ENCODE measurements around the gene ZNF496.
A peak's percentile ranks its signal among the peaks of the same experiment; 100 is the strongest.
"Not testable (repeated sequence)": the region's sequence is repeated elsewhere in the genome, so short reads cannot be mapped to it uniquely, and the experiment has no call there.

The ZNF496 gene

DNA sequence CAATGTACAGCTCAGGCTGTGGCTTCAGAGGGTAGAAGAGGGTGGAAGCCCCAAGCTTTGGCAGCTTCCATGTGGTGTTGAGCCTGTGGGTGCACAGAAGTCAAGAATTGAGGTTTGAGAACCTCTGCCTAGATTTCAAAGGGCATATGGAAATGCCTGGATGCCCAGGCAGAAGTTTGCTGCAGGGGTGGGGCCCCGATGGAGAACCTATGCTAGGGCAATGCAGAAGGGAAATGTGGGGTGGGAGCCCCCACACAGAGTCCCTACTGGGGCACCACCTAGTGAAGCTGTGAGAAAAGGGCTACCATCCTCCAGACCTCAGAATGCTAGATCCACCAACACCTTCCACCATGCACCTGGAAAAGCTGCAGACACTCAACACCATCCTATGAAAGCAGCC, 34.7 kb upstream of the ZNF496 start:
- not testable (repeated sequence) for H3K27ac Mint-ChIP-seq; DNase-seq; ATAC-seq (replicated peaks); H3K36me3 Mint-ChIP-seq; H3K4me3 Mint-ChIP-seq
- Mint-ChIP-seq H3K4me1 (peaks cover 5 to 24% of the 10 kb centered on the region in 2 donors), H3K9me3 (peaks cover 16 to 17% of the 10 kb centered on the region in 2 donors), H3K27me3 (peaks cover 14 to 34% of the 10 kb centered on the region in 2 donors)

DNA sequence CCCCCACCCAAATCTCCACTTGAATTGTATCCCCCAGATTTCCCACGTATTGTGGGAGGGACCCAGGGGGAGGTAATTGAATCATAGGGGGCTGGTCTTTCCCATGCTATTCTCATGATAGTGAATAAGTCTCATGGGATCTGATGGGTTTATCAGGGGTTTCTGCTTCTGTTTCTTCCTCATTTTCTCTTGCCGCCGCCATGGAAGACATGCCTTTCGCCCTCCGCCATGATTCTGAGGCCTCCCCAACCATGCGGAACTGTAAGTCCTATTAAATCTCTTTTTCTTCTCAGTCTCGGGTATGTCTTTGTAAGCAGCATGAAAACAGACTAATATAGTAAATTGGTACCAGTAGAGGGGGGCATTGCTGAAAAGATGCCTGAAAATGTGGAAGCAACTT, 33.4 kb upstream of the ZNF496 start:
- no peak overlapping the region for H3K4me3 Mint-ChIP-seq
- DNase-seq (no peak), ATAC-seq (replicated peaks) (no peak)
- H3K36me3 Mint-ChIP-seq, result peaks cover 3 to 6% of the 10 kb centered on the region in 2 donors
- H3K27me3 Mint-ChIP-seq, result peaks cover 18 to 45% of the 10 kb centered on the region in 2 donors
- H3K4me1 Mint-ChIP-seq, result peaks cover 11 to 37% of the 10 kb centered on the region in 2 donors
- peaks cover 16 to 17% of the 10 kb centered on the region in 2 donors for H3K9me3 Mint-ChIP-seq
- H3K27ac Mint-ChIP-seq, result no peak overlapping the region

DNA sequence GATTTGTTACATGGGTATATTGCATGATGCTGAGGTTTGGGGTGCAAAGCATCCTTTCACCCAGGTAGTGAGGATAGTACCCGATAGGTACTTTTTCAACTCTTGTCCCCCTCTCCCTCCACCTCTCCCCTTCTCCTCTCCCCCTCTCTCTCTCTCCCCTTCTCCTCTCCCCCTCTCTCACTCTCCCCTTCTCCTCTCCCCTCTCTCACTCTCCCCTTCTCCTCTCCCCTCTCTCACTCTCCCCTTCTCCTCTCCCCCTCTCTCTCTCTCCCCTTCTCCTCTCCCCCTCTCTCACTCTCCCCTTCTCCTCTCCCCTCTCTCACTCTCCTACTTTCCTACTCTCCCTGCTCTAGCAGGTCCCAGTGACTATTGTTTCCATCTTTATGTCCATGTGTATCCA, 31.3 kb upstream of the ZNF496 start:
- DNase-seq; H3K4me3 Mint-ChIP-seq; H3K36me3 Mint-ChIP-seq; ATAC-seq (replicated peaks); H3K27ac Mint-ChIP-seq: not testable (repeated sequence)
- Mint-ChIP-seq H3K9me3 (peaks cover 16 to 17% of the 10 kb centered on the region in 2 donors), H3K27me3 (peaks cover 18 to 45% of the 10 kb centered on the region in 2 donors), H3K4me1 (peaks cover 15 to 45% of the 10 kb centered on the region in 2 donors)

DNA sequence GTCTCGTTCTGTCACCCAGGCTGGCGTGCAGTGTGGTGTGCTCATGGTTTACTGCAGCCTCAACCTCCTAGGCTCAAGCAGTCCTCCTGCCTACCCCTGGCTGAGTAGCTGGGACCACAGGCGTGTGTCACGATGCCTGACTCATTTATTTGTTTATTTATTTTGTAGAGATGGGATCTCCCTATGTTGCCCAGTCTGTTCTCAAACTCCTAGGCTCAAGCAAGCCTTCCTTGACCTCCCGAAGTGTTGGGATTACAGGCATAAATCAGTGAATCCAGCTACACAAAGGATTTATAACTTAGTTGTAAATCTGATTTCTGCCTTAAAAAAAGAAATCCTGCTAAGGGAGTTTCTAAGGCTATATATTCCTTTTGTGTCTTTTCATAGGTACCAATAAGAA, 30.5 kb upstream of the ZNF496 start:
- Mint-ChIP-seq H3K27ac (no peak overlapping the region), H3K27me3 (peaks cover 18 to 41% of the 10 kb centered on the region in 2 donors), H3K4me3 (no peak overlapping the region), H3K4me1 (peaks cover 19 to 46% of the 10 kb centered on the region in 2 donors), H3K36me3 (peaks cover 3% of the 10 kb centered on the region in 2 donors), H3K9me3 (peaks cover 14 to 16% of the 10 kb centered on the region in 2 donors)
- DNase-seq, result no peak
- ATAC-seq (replicated peaks), result no peak

DNA sequence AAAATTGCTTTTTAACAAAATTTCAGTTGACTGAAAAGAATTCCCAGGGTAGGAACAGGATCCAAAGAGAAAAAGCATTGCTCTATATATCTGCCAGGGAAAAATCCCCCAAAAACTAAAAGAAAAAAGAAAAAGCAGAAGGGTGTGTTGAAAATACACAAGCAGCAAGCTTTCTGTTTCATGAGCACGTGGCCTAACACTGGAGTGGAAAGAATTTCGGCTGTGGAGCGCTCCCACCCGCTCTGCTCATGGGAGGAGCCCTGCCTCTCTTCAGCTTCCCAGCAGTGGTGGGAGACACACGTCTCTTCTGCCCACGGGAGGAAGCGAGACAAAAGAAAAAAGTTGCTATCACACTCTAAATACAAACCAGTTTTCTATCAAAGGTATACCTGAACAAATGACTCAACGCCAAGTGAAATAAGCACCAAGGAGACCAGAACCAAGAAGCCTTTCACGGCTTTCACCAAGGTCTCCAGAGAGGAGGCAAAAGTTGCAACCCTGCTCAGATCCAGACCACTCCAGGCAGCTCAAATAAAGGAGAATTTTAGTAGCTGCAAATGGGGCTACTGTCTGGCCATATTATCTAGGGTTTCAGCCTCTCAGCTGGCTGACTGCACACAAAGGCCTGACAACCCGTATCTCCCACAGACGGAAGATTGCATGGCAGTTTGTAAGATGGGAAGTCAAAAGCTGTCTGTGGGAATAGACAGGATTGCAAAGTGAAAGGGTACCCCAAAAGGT, 29.5 kb upstream of the ZNF496 start:
- DNase-seq (no peak), ATAC-seq (replicated peaks) (no peak)
- H3K36me3 Mint-ChIP-seq, result peaks cover 0 to 5% of the 10 kb centered on the region in 2 donors
- H3K27ac Mint-ChIP-seq, result peak overlapping the region; percentile 37
- peaks cover 12 to 13% of the 10 kb centered on the region in 2 donors for H3K9me3 Mint-ChIP-seq
- H3K27me3 Mint-ChIP-seq, result peaks cover 18 to 33% of the 10 kb centered on the region in 2 donors
- H3K4me1 Mint-ChIP-seq, result peaks cover 21 to 51% of the 10 kb centered on the region in 2 donors
- peak overlapping the region in 1 of 2 donors; percentile 8 for H3K4me3 Mint-ChIP-seq

DNA sequence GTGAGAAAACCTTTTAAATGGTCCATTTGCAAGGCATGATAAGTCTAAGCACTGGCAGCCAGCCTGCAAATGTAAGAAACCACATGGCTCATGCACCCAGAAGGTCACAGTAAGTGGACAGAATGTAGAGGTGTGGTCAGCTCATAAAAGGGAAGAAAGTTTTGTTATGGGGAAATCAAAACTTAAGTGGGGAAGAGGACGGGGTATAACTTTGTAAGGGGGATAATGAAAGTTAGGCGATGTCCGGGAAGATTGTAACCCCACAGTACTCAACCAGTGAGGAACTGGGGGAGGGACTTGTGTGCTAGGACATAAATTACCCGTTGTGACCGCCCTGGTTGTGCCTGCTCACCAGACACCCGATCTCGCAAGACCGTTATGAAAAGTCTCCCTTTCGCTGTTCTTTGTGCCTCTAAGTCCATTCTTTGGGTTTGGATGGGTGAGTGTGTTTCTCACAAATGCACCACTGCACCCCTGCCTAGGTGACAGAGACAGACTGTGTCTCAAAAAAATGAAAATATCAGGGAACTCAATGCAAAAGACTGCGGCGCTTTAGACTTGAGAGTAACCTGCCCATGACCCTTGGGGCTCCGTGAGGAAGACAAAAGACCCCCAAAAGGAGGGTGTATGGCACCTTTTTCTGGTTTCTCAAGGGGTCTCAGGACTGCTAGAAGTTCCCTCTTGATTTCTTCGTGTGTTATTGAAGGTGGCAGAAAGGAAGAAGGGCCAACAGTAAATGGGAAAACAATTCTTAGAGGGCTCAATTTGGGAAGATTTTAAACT, 28.6 kb upstream of the ZNF496 start:
- DNase-seq, result no peak
- no peak for ATAC-seq (replicated peaks)
- peaks cover 13 to 14% of the 10 kb centered on the region in 2 donors for H3K9me3 Mint-ChIP-seq
- H3K27me3 Mint-ChIP-seq, result peaks cover 22 to 32% of the 10 kb centered on the region in 2 donors
- peak overlapping the region in 1 of 2 donors; percentile 17 for H3K4me3 Mint-ChIP-seq
- no peak overlapping the region for H3K27ac Mint-ChIP-seq
- peaks cover 25 to 59% of the 10 kb centered on the region in 2 donors for H3K4me1 Mint-ChIP-seq
- peaks cover 5 to 9% of the 10 kb centered on the region in 2 donors for H3K36me3 Mint-ChIP-seq

DNA sequence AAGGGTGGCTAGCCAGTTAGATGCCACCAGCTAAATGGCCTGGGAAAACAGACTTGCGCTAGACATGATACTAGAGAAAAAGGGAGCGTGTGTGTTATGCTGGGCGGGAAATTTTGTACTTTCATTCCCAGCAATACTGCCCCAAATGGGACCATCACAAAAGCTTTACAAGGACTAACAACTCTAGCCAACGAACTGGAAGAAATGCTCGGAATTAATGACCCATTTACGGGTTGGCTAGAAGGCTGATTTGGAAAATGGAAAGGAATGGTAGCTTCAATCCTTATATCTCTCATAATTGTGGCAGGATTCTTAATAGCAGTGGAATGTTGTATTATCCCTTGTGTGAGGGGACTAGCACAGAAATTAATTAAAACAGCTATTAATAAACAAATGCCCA, 27.9 kb upstream of the ZNF496 start:
- Mint-ChIP-seq H3K9me3 (peaks cover 8 to 11% of the 10 kb centered on the region in 2 donors), H3K27ac (no peak overlapping the region), H3K36me3 (peaks cover 5 to 6% of the 10 kb centered on the region in 2 donors), H3K27me3 (peaks cover 18 to 27% of the 10 kb centered on the region in 2 donors), H3K4me3 (no peak overlapping the region), H3K4me1 (peaks cover 25 to 55% of the 10 kb centered on the region in 2 donors)
- ATAC-seq (replicated peaks) (no peak), DNase-seq (no peak)

DNA sequence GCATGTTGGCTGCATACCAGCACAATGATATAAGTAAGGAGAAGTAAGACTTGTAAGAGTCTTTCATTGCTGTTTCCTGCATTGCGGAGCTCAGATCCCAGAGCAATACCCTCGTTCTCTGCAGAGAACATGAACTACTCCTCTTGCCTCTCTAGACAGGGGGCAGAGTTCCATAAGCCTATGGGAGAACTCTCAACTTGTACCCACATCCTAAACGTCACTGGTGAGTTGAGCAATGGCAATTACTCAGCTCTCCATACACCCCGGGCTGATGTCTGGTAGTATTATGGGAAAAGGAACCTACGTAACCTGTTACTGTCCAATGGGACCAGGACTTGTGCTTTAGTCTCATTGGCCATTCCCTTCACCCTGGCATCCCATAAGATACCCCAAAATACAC, 27.3 kb upstream of the ZNF496 start:
- Mint-ChIP-seq H3K4me3 (no peak overlapping the region), H3K27me3 (peaks cover 22 to 27% of the 10 kb centered on the region in 2 donors), H3K36me3 (peaks cover 5 to 6% of the 10 kb centered on the region in 2 donors), H3K9me3 (peaks cover 8 to 11% of the 10 kb centered on the region in 2 donors), H3K27ac (no peak overlapping the region), H3K4me1 (peaks cover 25 to 55% of the 10 kb centered on the region in 2 donors)
- ATAC-seq (replicated peaks) (no peak), DNase-seq (no peak)

DNA sequence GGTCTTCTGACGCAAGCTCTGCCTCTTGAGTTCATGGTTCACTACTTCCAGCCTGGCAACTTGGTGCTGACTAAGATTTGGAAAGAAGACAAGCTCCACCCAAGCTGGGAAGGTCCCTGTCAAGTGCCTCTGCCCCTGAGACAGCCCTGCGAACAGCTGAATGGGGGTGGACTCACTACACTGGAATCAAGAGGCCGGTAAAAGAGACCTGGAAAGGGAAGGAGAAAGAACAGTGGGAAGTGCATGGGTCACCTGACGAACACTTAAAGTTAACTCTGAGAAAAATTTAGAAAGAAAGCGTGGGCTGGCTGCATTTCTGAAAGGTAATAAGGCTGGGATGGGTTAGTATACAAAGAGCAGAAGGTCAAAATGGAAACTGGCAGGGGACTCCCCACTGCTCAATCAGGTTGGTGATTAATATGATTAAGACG, 26.1 kb upstream of the ZNF496 start:
- Mint-ChIP-seq H3K4me3 (peak overlapping the region; percentile 61 to 65), H3K27me3 (peaks cover 20 to 21% of the 10 kb centered on the region in 2 donors), H3K9me3 (peaks cover 6 to 11% of the 10 kb centered on the region in 2 donors), H3K36me3 (peaks cover 5 to 6% of the 10 kb centered on the region in 2 donors), H3K27ac (peak overlapping the region; percentile 52), H3K4me1 (peaks cover 25 to 55% of the 10 kb centered on the region in 2 donors)
- DNase-seq, result peak; percentile 84
- peak; percentile 92 to 93 for ATAC-seq (replicated peaks)

DNA sequence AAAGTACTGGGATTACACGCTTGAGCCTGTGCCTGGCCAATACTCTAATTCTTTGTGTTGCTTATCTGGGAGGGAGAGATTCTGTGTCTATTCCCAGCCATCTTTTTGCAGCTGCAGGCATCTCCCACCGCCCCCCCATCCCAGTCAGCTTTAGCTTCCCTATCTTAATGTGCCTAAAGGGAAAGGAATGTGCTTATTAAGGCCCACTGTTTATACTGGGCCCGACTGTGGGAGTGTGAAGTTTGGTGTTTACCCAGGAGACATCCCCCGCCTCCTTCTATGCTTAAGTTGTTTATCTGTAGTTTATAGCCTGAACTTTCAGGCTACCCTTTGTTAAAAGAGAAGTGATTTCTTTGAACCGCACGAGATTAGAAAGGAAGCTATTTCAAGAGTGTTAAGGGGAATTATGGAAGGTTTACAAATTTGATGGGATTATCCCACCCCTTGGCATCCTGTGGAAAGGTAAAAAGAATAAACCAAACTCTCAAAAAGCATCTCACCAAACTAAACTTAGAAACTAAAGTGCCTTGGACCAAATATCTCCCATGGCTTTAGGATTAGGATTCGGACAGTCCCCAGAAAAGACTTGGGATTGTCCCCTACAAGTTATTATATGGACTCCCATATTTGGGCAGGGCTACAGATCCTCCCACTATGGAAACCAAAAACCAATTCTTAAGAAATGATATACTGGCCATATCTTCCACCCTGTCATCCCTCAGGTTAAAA, 25.5 kb upstream of the ZNF496 start:
- H3K4me1 Mint-ChIP-seq, result peaks cover 25 to 55% of the 10 kb centered on the region in 2 donors
- H3K4me3 Mint-ChIP-seq, result peak overlapping the region in 1 of 2 donors; percentile 61
- no peak for DNase-seq
- H3K9me3 Mint-ChIP-seq, result peaks cover 6 to 11% of the 10 kb centered on the region in 2 donors
- peaks cover 5 to 6% of the 10 kb centered on the region in 2 donors for H3K36me3 Mint-ChIP-seq
- peak; percentile 27 to 36 for ATAC-seq (replicated peaks)
- H3K27ac Mint-ChIP-seq, result peak overlapping the region; percentile 6
- H3K27me3 Mint-ChIP-seq, result peaks cover 20 to 21% of the 10 kb centered on the region in 2 donors

DNA sequence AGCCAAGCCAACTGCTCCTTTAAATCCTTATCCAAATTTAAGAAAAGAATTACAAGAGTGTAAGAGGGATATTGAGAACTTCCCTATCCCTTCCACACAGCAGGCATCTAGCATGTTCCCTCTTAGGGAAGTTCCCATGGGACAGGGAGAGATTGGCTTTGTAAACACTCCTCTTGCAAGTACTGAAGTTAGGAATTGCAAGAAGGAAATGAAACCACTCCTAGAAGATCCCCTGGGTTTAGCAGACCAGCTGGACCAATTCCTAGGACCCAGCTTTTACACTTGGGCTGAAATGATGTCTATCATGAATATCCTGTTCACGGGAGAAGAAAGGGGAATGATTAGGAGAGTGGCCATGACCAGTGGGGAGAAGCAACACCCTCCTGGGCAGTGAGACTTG, 23.5 kb upstream of the ZNF496 start:
- not testable (repeated sequence) for DNase-seq; H3K27ac Mint-ChIP-seq; ATAC-seq (replicated peaks); H3K4me3 Mint-ChIP-seq; H3K36me3 Mint-ChIP-seq
- Mint-ChIP-seq H3K9me3 (peaks cover 9 to 13% of the 10 kb centered on the region in 2 donors), H3K27me3 (peaks cover 8 to 16% of the 10 kb centered on the region in 2 donors), H3K4me1 (peaks cover 19 to 41% of the 10 kb centered on the region in 2 donors)

DNA sequence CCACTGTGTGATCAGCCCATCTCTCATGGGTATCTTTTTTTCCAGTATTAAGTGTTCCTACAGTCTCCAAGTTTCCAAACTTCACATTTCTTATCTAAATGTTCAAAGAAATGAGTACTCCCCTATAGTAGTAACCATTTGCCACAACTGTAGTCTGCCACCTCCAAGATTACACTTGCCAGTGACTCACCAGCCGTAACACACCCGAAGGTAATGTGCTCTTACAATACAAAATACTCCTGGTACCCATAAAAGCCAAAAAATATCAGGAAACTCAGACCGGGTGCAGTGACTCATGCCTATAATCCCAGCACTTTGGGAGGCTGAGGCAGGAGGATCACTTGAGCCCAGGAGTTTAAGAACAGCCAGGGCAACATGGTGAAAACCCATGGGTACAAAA, 20.5 kb upstream of the ZNF496 start:
- ATAC-seq (replicated peaks), result no peak
- peaks cover 15 to 23% of the 10 kb centered on the region in 2 donors for H3K27me3 Mint-ChIP-seq
- peaks cover 7 to 21% of the 10 kb centered on the region in 2 donors for H3K4me1 Mint-ChIP-seq
- peaks cover 11 to 14% of the 10 kb centered on the region in 2 donors for H3K36me3 Mint-ChIP-seq
- H3K4me3 Mint-ChIP-seq, result no peak overlapping the region
- no peak for DNase-seq
- H3K9me3 Mint-ChIP-seq, result peaks cover 9 to 13% of the 10 kb centered on the region in 2 donors
- H3K27ac Mint-ChIP-seq, result no peak overlapping the region

DNA sequence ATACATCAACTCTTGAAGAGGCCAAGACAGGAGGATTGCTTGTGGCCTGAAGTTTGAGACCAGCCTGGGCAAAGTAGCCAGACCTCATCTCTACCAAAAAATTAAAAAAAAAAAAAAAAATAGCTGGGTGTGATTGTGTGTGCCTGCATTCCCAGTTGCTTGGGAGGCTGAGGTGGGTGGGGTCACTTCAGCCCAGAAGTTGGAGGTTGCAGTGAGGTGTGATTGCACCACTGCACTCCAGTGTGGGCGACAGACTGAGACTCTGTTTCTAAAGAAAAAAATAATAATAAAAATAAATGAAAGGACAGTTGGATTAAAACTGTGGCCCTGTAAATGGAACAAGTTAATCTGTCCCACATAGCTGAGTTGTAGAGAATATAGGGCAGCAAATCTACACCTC, 18.9 kb upstream of the ZNF496 start:
- no peak overlapping the region for H3K27ac Mint-ChIP-seq
- peaks cover 4 to 5% of the 10 kb centered on the region in 2 donors for H3K9me3 Mint-ChIP-seq
- H3K4me1 Mint-ChIP-seq, result peaks cover under 1 to 7% of the 10 kb centered on the region in 2 donors
- DNase-seq (no peak), ATAC-seq (replicated peaks) (no peak)
- no peak overlapping the region for H3K4me3 Mint-ChIP-seq
- H3K27me3 Mint-ChIP-seq, result peaks cover 9 to 18% of the 10 kb centered on the region in 2 donors
- peaks cover 5 to 10% of the 10 kb centered on the region in 2 donors for H3K36me3 Mint-ChIP-seq

Data from stimulated activated naive B cell treated with anti-CD40 and anti-IgM and Interleukin-4, amounts not matched to agents 10 μg/mL and 1 μg/mL and 100 μg/mL, for 72 hours (primary cell).